ENCODE measurements around the gene GSTT4. TPM values are rescaled to one million over a fixed set of nuclear protein-coding genes. Genes with fewer than 3 reads are reported as not detected.
"Not testable (repeated sequence)": the region's sequence is repeated elsewhere in the genome, so short reads cannot be mapped to it uniquely, and the experiment has no call there.

Gene GSTT4
- total RNA-seq, 1 experiment from 2014 or later: not detected

DNA sequence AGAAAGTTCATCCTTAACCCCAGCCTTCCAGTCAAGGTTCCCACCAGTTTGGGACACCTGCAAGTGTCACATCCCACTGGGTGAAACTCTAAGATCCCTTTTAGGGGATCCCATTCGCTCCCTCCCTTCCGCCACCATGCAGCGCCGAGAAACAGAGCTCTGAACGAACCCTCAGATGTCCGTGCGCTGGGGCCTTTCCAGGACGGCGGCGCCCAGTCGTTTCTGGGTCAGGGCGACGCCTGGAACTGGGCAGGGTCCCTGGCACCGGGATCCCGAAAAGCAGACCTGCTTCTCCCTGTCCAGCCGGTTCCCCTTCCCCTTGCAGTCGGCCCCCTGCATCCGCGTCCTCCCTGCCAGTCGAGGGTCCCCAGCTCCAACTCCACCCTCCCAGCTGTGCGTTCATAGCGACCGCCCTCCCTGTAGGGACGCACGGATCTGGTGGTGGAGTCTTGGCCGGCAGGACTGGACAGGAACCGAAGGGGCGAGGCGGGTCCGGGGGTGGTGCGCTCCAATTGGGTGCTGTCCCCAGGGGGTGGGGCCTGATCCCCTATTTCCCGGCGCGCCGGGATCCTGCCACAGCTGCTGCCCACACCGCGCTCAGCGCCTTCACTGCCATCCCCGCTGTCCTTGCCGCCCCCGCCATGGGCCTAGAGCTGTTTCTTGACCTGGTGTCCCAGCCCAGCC lies 25.6 kb downstream of the GSTT4 start, which contains the start of gene GSTT2:
Gene GSTT2, plus strand, starts transcription at position 578 of the 684 bp plus-strand sequence.
- intact Hi-C loops (cut with micrococcal nuclease); H2AFZ ChIP-seq (ENCODE audit: low read length); H3K4me1 ChIP-seq (ENCODE audit: insufficient read depth, low read length); H3K27me3 ChIP-seq (ENCODE audit: low read length); H3K9me2 ChIP-seq (replicated peaks; ENCODE audit: low read length); H3K4me3 ChIP-seq (ENCODE audit: low read length); H3K4me2 ChIP-seq (ENCODE audit: low read length); H3K79me2 ChIP-seq (ENCODE audit: low read length); H3K9ac ChIP-seq (ENCODE audit: low read length); H3K36me3 ChIP-seq (ENCODE audit: low read depth, low read length); H3F3A ChIP-seq (ENCODE audit: low read length, unreplicated experiment); H3K9me3 ChIP-seq (ENCODE audit: low read length); H3K27ac ChIP-seq (ENCODE audit: low read length); CTCF ChIA-PET; H4K20me1 ChIP-seq (ENCODE audit: low read length); POLR2A ChIA-PET (ENCODE audit: unreplicated experiment); DNase-seq: not testable (repeated sequence)
- TSS peak; percentile 69 for BruUV-seq (replicated peaks)
- peak; percentile 95 for ATAC-seq

- BruUV-seq (replicated peaks); POLR2A ChIA-PET (ENCODE audit: unreplicated experiment); H3K9me2 ChIP-seq (replicated peaks; ENCODE audit: low read length); H3K4me2 ChIP-seq (ENCODE audit: low read length); H3F3A ChIP-seq (ENCODE audit: low read length, unreplicated experiment); H4K20me1 ChIP-seq (ENCODE audit: low read length); H3K9me3 ChIP-seq (ENCODE audit: low read length); CTCF ChIA-PET; H3K36me3 ChIP-seq (ENCODE audit: low read depth, low read length); H3K9ac ChIP-seq (ENCODE audit: low read length); ATAC-seq; H3K27ac ChIP-seq (ENCODE audit: low read length); H2AFZ ChIP-seq (ENCODE audit: low read length); DNase-seq; H3K79me2 ChIP-seq (ENCODE audit: low read length); H3K27me3 ChIP-seq (ENCODE audit: low read length); intact Hi-C loops (cut with micrococcal nuclease); H3K4me3 ChIP-seq (ENCODE audit: low read length); H3K4me1 ChIP-seq (ENCODE audit: insufficient read depth, low read length): not testable (repeated sequence)
These were observed 27.9 kb downstream of the GSTT4 start for GRCh38 chr22:23977304-23977703.

DNA sequence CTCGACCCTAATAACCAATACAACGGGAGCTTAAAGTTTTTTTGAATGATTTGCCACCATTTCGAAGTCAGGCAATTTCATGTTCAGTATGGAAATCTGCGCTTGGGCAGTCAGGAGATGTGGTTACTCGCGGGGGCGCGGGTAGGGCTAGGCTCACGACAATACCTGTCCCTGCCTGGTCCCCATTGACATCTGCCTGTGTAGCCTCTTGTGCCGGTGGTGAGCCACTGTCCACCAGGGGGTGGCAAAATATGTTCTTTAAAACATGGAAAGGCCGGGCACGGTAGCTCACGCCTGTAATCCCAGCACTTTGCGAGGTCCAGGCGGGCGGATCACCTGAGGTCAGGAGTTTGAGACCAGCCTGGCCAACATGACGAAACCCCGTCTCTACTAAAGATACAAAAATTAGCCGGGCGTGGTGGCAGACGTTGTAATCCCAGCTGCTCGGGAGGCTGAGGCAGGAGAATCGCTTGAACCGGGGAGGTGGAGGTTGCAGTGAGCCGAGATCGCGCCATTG lies 30.4 kb downstream of the GSTT4 start:
- intact Hi-C loops (cut with micrococcal nuclease); CTCF ChIA-PET; H3K27ac ChIP-seq (ENCODE audit: low read length); H4K20me1 ChIP-seq (ENCODE audit: low read length); H2AFZ ChIP-seq (ENCODE audit: low read length); H3K27me3 ChIP-seq (ENCODE audit: low read length); DNase-seq; H3K4me2 ChIP-seq (ENCODE audit: low read length); H3K9me2 ChIP-seq (replicated peaks; ENCODE audit: low read length); H3F3A ChIP-seq (ENCODE audit: low read length, unreplicated experiment); H3K9me3 ChIP-seq (ENCODE audit: low read length); H3K4me1 ChIP-seq (ENCODE audit: insufficient read depth, low read length); H3K9ac ChIP-seq (ENCODE audit: low read length); POLR2A ChIA-PET (ENCODE audit: unreplicated experiment); H3K4me3 ChIP-seq (ENCODE audit: low read length): not testable (repeated sequence)
- TSS peak; percentile 99 for BruUV-seq (replicated peaks)
- Histone ChIP-seq H3K36me3 (ENCODE audit: low read depth, low read length) (peaks cover 18% of the 10 kb centered on the region), H3K79me2 (ENCODE audit: low read length) (peaks cover 21% of the 10 kb centered on the region)
- ATAC-seq: peak; percentile 50

DNA sequence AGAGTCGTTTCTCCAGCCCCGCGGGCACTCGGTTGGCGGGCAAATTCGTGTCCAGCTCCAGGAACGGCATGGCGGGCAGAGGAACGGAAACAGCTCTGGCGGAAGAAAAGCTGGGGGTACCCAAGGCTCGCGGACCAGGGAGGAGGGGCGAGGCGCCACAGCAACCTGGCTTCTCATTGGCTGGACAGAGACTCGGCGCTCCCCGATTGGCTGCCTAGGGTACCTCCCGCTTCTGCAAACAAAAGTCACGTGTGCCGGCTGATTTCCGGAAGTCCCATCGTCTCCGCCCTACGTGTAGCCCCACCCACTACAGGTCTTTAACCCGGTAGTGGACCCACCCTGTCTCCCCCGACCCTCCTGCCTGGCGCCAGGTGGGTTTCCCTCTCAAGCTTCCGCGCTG lies 30.9 kb downstream of the GSTT4 start, which contains the start of gene DDT:
Gene DDT, minus strand, starts transcription at position 97 of the 400 bp plus-strand sequence. Its CDS starts 27 bp downstream, at position 70.
- not testable (repeated sequence) for BruUV-seq (replicated peaks); H3K4me2 ChIP-seq (ENCODE audit: low read length); DNase-seq

DNA sequence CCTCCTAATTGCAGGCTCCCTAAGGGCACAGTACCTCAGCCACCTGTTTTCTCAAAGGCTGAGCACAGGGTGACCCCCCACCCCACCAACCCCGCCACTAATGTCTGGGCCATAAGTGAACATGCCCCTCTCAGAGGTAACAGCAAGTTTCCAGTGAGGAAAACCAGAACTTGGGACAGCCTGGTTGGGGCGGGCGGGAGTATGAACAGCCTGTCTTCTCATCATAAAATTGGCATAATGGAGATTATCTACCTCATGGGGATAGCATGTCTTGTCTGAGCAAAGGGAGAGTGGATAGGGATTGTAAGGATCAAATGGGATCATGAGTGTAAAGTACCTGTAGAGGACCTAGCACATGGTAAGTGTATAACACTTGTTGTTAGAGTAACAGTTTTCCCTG lies 33.3 kb downstream of the GSTT4 start:
- H3K4me2 ChIP-seq (ENCODE audit: low read length); H3K27me3 ChIP-seq (ENCODE audit: low read length); ATAC-seq; intact Hi-C loops (cut with micrococcal nuclease); H3K9me3 ChIP-seq (ENCODE audit: low read length); CTCF ChIA-PET; H3F3A ChIP-seq (ENCODE audit: low read length, unreplicated experiment); H2AFZ ChIP-seq (ENCODE audit: low read length); H3K9ac ChIP-seq (ENCODE audit: low read length); BruUV-seq (replicated peaks); H3K27ac ChIP-seq (ENCODE audit: low read length); H3K9me2 ChIP-seq (replicated peaks; ENCODE audit: low read length); POLR2A ChIA-PET (ENCODE audit: unreplicated experiment); DNase-seq; H3K4me3 ChIP-seq (ENCODE audit: low read length); H3K4me1 ChIP-seq (ENCODE audit: insufficient read depth, low read length); H4K20me1 ChIP-seq (ENCODE audit: low read length): not testable (repeated sequence)
- H3K79me2 ChIP-seq (ENCODE audit: low read length): peaks cover 21% of the 10 kb centered on the region
- H3K36me3 ChIP-seq (ENCODE audit: low read depth, low read length): peaks cover 23% of the 10 kb centered on the region

More for the DNA sequence above, 30.9 kb downstream of the GSTT4 start, which contains the start of gene DDT:
- POLR2A ChIA-PET (ENCODE audit: unreplicated experiment); H3F3A ChIP-seq (ENCODE audit: low read length, unreplicated experiment); H2AFZ ChIP-seq (ENCODE audit: low read length); H3K9me2 ChIP-seq (replicated peaks; ENCODE audit: low read length); CTCF ChIA-PET; H3K4me1 ChIP-seq (ENCODE audit: insufficient read depth, low read length); intact Hi-C loops (cut with micrococcal nuclease); H3K9ac ChIP-seq (ENCODE audit: low read length); H3K9me3 ChIP-seq (ENCODE audit: low read length); H3K4me3 ChIP-seq (ENCODE audit: low read length); H3K27me3 ChIP-seq (ENCODE audit: low read length); H4K20me1 ChIP-seq (ENCODE audit: low read length); H3K27ac ChIP-seq (ENCODE audit: low read length): not testable (repeated sequence)
- H3K36me3 ChIP-seq (ENCODE audit: low read depth, low read length): peaks cover 23% of the 10 kb centered on the region
- peak; percentile 94 for ATAC-seq
- H3K79me2 ChIP-seq (ENCODE audit: low read length): peaks cover 21% of the 10 kb centered on the region
